Right lobe of liver (tissue), 4 donors: ENCODE results near the gene RASSF4.

Experiments used
- POLR2A ChIP-seq: fragments of 450-650 bp; IDR thresholded peaks from one replicate; pipeline ENCODE4 v1.6.1; 2017; ENCODE audit warnings: antibody characterized with exemption, mild to moderate bottlenecking
- TF ChIP-seq, protein P1 (sequence below), 4 donors: fragments of 200-600 bp in 3 of 4; fragments of 450-650 bp in 1 of 4; IDR thresholded peaks; one replicate each; pipeline versions ENCODE4 v1.5.1 to v1.8.0; 2016 to 2022; ENCODE audit warnings: antibody characterized with exemption in 4 of 4, mild to moderate bottlenecking in 2 of 4
- donor health status: DM: no; HTN: no; CAD: no.
- donor health status: DM: no; HTN: no; CAD: no.
- donor health status: DM: no; HTN: yes; CAD: no.

- no peak for TF ChIP-seq POLR2A
- TF ChIP-seq, protein P1, sequence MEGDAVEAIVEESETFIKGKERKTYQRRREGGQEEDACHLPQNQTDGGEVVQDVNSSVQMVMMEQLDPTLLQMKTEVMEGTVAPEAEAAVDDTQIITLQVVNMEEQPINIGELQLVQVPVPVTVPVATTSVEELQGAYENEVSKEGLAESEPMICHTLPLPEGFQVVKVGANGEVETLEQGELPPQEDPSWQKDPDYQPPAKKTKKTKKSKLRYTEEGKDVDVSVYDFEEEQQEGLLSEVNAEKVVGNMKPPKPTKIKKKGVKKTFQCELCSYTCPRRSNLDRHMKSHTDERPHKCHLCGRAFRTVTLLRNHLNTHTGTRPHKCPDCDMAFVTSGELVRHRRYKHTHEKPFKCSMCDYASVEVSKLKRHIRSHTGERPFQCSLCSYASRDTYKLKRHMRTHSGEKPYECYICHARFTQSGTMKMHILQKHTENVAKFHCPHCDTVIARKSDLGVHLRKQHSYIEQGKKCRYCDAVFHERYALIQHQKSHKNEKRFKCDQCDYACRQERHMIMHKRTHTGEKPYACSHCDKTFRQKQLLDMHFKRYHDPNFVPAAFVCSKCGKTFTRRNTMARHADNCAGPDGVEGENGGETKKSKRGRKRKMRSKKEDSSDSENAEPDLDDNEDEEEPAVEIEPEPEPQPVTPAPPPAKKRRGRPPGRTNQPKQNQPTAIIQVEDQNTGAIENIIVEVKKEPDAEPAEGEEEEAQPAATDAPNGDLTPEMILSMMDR (IDR thresholded peaks at IDR 0.05) = no peak
Observed at GRCh38 chr10:44924261-44925040, 35.2 kb upstream of the RASSF4 start.
